Spleen (tissue), 13 donors: ENCODE data around the gene SETD6. TPM values are rescaled to one million over a fixed set of nuclear protein-coding genes. Genes with fewer than 3 reads are reported as not detected.

ENCODE experiments used
- DNase-seq: peaks from one replicate; pipeline ENCODE4 v3.0.0-alpha.2; 2020
- H3K27ac ChIP-seq, 8 donors: fragments of 200-600 bp; sonication (generic) in 7 of 8; 1 replicate in 4 of 8; 2 replicates in 4 of 8; pipeline versions ENCODE4 v1.5.0 to v1.8.0; 2016 to 2021; ENCODE audit warnings: inconsistent platforms in 4 of 8, mild to moderate bottlenecking in 4 of 8, moderate library complexity in 1 of 8
- H3K27me3 ChIP-seq, 7 donors: fragments of 200-600 bp; sonication (generic) in 6 of 7; replicated peaks in 1 of 7; 1 replicate in 4 of 7; 2 replicates in 3 of 7; pipeline versions ENCODE4 v1.5.0 to v1.8.0; 2016 to 2021; ENCODE audit warnings: inconsistent platforms in 3 of 7, mild to moderate bottlenecking in 1 of 7
- H3K36me3 ChIP-seq, 6 donors: fragments of 200-600 bp; sonication (generic) in 5 of 6; 1 replicate in 4 of 6; 2 replicates in 2 of 6; pipeline versions ENCODE4 v1.5.0 to v1.8.0; 2016 to 2021; ENCODE audit warnings: inconsistent platforms in 2 of 6
- H3K4me1 ChIP-seq, 6 donors: fragments of 200-600 bp; sonication (generic) in 5 of 6; 1 replicate in 3 of 6; 2 replicates in 3 of 6; pipeline versions ENCODE4 v1.5.0 to v1.8.0; 2016 to 2021; ENCODE audit warnings: inconsistent platforms in 3 of 6
- H3K4me3 ChIP-seq, 8 donors: fragments of 200-600 bp; sonication (generic) in 7 of 8; 1 replicate in 4 of 8; 2 replicates in 4 of 8; pipeline versions ENCODE4 v1.5.0 to v1.8.0; 2016 to 2021; ENCODE audit warnings: inconsistent platforms in 4 of 8, mild to moderate bottlenecking in 4 of 8, moderate library complexity in 2 of 8
- H3K9me3 ChIP-seq, 8 donors: fragments of 200-600 bp; sonication (generic) in 7 of 8; 1 replicate in 4 of 8; 2 replicates in 4 of 8; pipeline versions ENCODE4 v1.5.0 to v1.8.0; 2016 to 2021; ENCODE audit warnings: inconsistent platforms in 4 of 8
- POLR2A ChIP-seq, 3 donors: fragments of 450-650 bp; IDR thresholded peaks; one replicate each; pipeline ENCODE4 v1.5.1; 2017; ENCODE audit warnings: antibody characterized with exemption in 3 of 3, mild to moderate bottlenecking in 1 of 3
- POLR2AphosphoS5 ChIP-seq, 3 donors: sonication (generic); formaldehyde crosslinking; IDR thresholded peaks; one replicate each; pipeline ENCODE4 v1.5.1; 2017; ENCODE audit warnings: antibody characterized with exemption in 3 of 3
- WGBS, 5 donors: extraction: QIAGEN DNeasy Blood & Tissue Kit in 3 of 5; methylation state at CpG; one replicate each; pipeline versions ENCODE4 v1.1.5 to v1.1.7; 2013 to 2018; 5-methylcytosine and 5-hydroxymethylcytosine counted together
- intact Hi-C: fragments of 100-400 bp; cut with DNase I; formaldehyde crosslinking; loops from one replicate; pipeline ENCODE4 v1.15.0; 2023; ENCODE audit warnings: low total_unique reads
- long read RNA-seq, 2 donors: transcript quantifications; one replicate each; lab custom pipeline, GENCODE V29; 2026
- polyA plus RNA-seq, 3 donors: library from polyadenylated mRNA; stranded (reverse); fragments of 200-250 nt; gene quantifications; one replicate each; pipeline ENCODE4 v1.2.1, GENCODE V29; 2013
- total RNA-seq, 7 donors: library from RNA; depleted of rRNA in 3 of 7; stranded (reverse); fragments of >200 nt in 3 of 7; fragmentation: NEBNext Ultra II Directional in 4 of 7; extraction: Animal tissue kit (Norgen Biotek cat#: 25700) in 4 of 7; gene quantifications; one replicate each; pipeline versions ENCODE4 v1.1.0 to v1.2.1, GENCODE V29; 2016 to 2021
- TF ChIP-seq, protein P1 (sequence below), 11 experiments: fragments of 200-600 bp in 7 of 11; fragments of 450-650 bp in 4 of 11; sonication (generic) in 4 of 11; IDR thresholded peaks in 8 of 11; conservative IDR thresholded peaks in 3 of 11; 1 replicate in 7 of 11; 2 replicates in 4 of 11; pipeline versions ENCODE4 v1.4.0 to v1.8.0; 2016 to 2021; ENCODE audit warnings: antibody characterized with exemption in 11 of 11, inconsistent platforms in 4 of 11, mild to moderate bottlenecking in 1 of 11
- donor health status: healthy with polysubstance abuse.
- donor health status: DM: no; HTN: no; CAD: no; lungs with moderate emphysema.
- donor health status: DM: no; HTN: no; CAD: no.
- donor health status: Bipolar disorder and iron deficiency.
- donor health status: healthy.
- donor health status: DM: no; HTN: no; CAD: no.
- donor health status: DM: yes; HTN: yes; CAD: no.

SETD6 gene, protein sequence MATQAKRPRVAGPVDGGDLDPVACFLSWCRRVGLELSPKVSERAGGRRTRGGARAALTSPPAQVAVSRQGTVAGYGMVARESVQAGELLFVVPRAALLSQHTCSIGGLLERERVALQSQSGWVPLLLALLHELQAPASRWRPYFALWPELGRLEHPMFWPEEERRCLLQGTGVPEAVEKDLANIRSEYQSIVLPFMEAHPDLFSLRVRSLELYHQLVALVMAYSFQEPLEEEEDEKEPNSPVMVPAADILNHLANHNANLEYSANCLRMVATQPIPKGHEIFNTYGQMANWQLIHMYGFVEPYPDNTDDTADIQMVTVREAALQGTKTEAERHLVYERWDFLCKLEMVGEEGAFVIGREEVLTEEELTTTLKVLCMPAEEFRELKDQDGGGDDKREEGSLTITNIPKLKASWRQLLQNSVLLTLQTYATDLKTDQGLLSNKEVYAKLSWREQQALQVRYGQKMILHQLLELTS
- total RNA-seq: 10 to 100 TPM; 13.7 to 32.3 (median 18.2) TPM
- polyA plus RNA-seq: 10 to 100 TPM in 2 of 3 donors, 1 to 10 TPM in 1; 8.9 to 11.5 (median 10.7) TPM
- long read RNA-seq, donor 1, partial matches to known transcripts: 0 of 3 reads
- long read RNA-seq, donor 1, other reads (novel, unspliced or antisense): 0 of 3 reads
- long read RNA-seq, donor 2, partial matches to known transcripts: 0 of 4 reads
- long read RNA-seq, donor 2, other reads (novel, unspliced or antisense): 0 of 4 reads

DNA sequence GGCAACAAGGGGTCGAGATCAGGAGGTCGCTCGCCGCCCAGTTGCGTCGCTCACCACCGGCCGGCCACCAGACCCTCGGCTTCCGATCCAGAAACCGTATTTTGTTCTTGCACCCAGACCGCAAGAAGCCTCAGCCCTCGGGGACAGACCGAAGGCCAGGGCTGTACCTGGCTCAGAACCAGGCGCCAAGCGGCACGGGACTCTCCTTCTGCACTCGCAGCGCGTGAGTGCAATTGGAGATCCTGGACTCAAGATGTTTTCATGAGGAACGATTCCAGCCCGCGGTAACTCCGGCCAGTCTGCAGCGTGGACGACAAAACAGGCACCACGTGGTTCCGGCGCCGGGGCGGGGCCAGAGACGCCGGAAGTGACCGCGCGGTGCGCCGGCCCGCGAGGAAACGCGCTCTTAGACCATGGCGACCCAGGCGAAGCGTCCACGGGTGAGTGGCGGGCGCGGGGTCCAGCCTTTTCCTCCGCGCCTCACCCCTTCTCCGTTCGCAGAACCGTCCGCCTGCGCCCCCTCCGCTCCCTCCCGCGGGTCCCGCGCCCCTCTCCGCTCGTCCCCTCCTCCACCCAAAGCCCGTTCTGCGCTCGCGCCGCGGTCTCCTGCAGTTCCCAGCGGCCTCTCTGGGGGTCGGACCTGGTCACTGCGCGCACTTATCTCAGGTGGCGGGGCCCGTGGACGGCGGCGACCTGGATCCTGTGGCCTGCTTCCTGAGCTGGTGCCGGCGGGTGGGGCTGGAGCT is at the start of gene SETD6:
Gene SETD6, plus strand, starts transcription at position 393 of the 746 bp plus-strand sequence. Its CDS starts 21 bp downstream, at position 414.
- intact Hi-C loops: no loop called here
- peak within 1 kb of the TSS; percentile 66 to 99 (median 96) for H3K4me3 ChIP-seq
- TF ChIP-seq POLR2A (IDR thresholded peaks at IDR 0.05) (no peak), POLR2AphosphoS5 (IDR thresholded peaks at IDR 0.05) (peak; percentile 82 to 91 (median 86))
- TF ChIP-seq, protein P1, sequence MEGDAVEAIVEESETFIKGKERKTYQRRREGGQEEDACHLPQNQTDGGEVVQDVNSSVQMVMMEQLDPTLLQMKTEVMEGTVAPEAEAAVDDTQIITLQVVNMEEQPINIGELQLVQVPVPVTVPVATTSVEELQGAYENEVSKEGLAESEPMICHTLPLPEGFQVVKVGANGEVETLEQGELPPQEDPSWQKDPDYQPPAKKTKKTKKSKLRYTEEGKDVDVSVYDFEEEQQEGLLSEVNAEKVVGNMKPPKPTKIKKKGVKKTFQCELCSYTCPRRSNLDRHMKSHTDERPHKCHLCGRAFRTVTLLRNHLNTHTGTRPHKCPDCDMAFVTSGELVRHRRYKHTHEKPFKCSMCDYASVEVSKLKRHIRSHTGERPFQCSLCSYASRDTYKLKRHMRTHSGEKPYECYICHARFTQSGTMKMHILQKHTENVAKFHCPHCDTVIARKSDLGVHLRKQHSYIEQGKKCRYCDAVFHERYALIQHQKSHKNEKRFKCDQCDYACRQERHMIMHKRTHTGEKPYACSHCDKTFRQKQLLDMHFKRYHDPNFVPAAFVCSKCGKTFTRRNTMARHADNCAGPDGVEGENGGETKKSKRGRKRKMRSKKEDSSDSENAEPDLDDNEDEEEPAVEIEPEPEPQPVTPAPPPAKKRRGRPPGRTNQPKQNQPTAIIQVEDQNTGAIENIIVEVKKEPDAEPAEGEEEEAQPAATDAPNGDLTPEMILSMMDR (IDR thresholded peaks at IDR 0.05 in 8 of 11, conservative IDR thresholded peaks at IDR 0.05 in 3 of 11): peak in 6 of 11 experiments; percentile 19 to 33 (median 28)
- peaks cover 8 to 42% (median 22%) of the 10 kb centered on the region in 6 donors for H3K4me1 ChIP-seq
- peak; percentile 96 for DNase-seq
- no peaks in the 10 kb centered on the region for H3K9me3 ChIP-seq
- H3K36me3 ChIP-seq: peaks cover 0 to 52% (median 31%) of the 10 kb centered on the region in 6 donors
- no peaks in the 10 kb centered on the region for H3K27me3 ChIP-seq
- 0 to 2% (median 1%) methylated on average over 14 to 80 of the region's 80 CpGs for WGBS, 5 donors
- H3K27ac ChIP-seq: peak within 1 kb of the TSS; percentile 53 to 90 (median 82)

GRCh38 chr16:58465817-58466216 is 49.5 kb upstream of the SETD6 start:
- intact Hi-C loops: no loop called here
- Histone ChIP-seq H3K36me3 (no peaks in the 10 kb centered on the region), H3K27ac (no peak overlapping the region), H3K27me3 (peaks cover 2 to 83% (median 45%) of the 10 kb centered on the region in 7 donors), H3K9me3 (no peaks in the 10 kb centered on the region), H3K4me1 (peaks cover 5 to 36% (median 24%) of the 10 kb centered on the region in 6 donors), H3K4me3 (peak overlapping the region in 3 of 8 donors; percentile 50 to 77 (median 64))
- TF ChIP-seq, protein P1 (IDR thresholded peaks at IDR 0.05 in 8 of 11, conservative IDR thresholded peaks at IDR 0.05 in 3 of 11): no peak
- TF ChIP-seq POLR2A (IDR thresholded peaks at IDR 0.05) (no peak), POLR2AphosphoS5 (IDR thresholded peaks at IDR 0.05) (no peak)
- peak; percentile 46 for DNase-seq
- WGBS, 5 donors: 82 to 91% (median 84%) methylated on average over 13 of the region's 13 CpGs

DNA sequence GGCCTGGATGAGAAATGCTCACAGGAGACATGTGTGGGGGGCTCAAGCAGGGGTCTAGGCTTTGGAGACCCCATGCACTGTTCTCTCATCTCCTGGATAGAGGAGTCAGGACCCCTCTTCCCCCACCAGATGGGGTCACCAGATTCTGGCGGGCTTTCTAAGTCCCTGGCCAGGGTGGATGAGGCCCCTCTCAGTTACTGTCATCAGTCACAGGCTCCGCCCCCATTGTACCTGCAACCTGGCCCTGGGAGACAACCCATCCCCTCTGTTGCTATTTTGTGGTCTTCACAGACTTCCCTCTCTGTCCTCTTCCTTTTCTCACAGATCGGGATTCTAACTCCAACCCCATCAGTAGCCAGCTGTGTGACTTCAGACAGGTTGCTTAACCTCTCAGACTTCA is 48.9 kb upstream of the SETD6 start:
- H3K27me3 ChIP-seq: peaks cover 2 to 78% (median 45%) of the 10 kb centered on the region in 7 donors
- WGBS, 5 donors: 75 to 88% (median 85%) methylated on average over 3 of the region's 3 CpGs
- H3K9me3 ChIP-seq: no peaks in the 10 kb centered on the region
- TF ChIP-seq, protein P1 (IDR thresholded peaks at IDR 0.05 in 8 of 11, conservative IDR thresholded peaks at IDR 0.05 in 3 of 11): no peak
- TF ChIP-seq POLR2AphosphoS5 (IDR thresholded peaks at IDR 0.05): no peak
- TF ChIP-seq POLR2A (IDR thresholded peaks at IDR 0.05): no peak
- intact Hi-C loops: no loop called here
- H3K4me1 ChIP-seq: peaks cover 5 to 41% (median 26%) of the 10 kb centered on the region in 6 donors
- DNase-seq: no peak
- H3K4me3 ChIP-seq: peak overlapping the region in 2 of 8 donors; percentile 64 to 77
- no peak overlapping the region for H3K27ac ChIP-seq
- H3K36me3 ChIP-seq: no peaks in the 10 kb centered on the region
